NCI-H2227 treated with DMSO at 0.1 percent for 48 hours (cell line): ENCODE data around the gene SNAI3.
A peak's percentile ranks its signal among the peaks of the same experiment; 100 is the strongest.

Experiments used
- DNase-seq: peaks from one replicate; lab custom pipeline; 2025; lab: John Stamatoyannopoulos, UW

SNAI3 gene

DNA sequence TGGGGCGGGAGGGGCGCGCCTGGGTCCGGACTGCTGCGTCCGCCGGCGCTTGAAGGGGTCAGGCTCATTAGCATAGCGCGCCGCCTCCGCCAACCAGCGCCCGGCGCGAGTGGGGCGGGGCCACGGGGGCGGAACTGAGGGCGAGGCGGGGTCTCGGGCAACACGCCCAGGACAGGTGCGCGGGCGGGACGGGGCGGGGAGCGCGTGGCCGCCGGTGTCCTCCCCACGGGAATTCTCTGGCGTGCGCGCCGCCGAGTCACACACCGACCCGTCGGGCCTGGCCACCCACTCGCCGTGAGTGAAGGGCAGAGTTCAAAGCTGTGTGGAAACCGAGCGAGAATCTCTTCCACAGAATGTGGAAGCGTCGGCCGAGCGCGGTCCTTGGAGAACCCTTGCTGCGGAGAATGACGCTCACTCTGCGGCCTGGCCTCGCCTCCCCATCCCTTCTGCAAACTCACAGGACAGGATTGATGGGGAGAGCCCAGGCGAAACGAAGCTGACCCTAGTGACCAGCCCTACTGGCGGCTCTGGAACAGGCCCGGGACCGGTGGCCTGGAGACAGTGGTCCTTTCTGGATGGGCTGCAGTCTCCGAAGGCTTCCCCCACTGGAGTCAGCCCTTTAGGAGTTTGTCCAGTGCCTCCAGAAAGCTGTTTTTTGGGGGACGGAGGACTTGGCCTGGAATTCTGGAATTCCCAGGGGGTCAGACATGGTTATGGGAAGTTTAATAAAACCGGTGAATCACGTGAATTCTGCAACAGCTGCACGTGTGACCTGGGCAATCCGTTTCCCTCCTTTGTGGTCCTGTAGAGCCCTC, at the start of gene SNAI3:
SNAI3 (minus strand) TSS at position 69 of the 815 bp plus-strand sequence. CDS start 101 bp downstream, outside the sequence.
- DNase-seq = peak; percentile 65

DNA sequence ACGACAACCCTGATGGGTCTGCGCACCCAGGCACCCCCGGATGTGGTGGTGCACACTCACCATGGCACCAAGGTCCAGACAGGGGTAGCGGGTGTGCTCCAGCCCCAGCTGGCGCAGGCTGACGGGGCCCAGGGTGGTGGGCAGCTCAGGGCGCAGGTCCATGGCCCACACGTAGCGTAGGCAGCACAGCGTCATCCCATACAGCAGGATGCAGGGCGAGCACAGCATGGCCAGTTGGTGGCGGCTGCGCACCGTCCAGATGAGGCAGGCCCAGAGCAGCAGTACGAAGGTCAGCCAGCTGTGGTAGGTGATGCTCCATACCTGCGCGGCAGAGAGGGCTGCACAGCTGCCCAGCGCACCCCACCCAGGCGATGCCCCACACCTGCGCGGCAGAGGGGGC, 49.8 kb upstream of the SNAI3 start:
- no peak for DNase-seq

DNA sequence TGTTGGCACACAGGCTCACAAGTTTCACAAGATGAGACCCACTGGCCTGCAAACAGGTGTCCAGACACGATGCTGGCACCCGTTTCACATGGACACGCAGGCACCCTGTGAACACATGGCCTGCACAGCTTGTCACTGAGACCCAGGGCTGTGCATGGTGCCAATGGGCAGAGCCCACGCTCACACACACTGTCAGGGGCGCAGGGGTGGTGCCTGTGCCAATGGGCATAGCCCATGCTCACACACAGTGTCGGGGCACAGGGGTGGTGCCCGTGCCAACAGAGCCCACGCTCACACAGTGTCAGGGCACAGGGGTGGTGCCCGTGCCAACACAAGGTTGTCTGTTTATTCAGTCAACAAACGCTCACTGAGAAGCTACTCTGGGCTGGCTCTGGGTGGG, 49.3 kb upstream of the SNAI3 start:
- no peak for DNase-seq

DNA sequence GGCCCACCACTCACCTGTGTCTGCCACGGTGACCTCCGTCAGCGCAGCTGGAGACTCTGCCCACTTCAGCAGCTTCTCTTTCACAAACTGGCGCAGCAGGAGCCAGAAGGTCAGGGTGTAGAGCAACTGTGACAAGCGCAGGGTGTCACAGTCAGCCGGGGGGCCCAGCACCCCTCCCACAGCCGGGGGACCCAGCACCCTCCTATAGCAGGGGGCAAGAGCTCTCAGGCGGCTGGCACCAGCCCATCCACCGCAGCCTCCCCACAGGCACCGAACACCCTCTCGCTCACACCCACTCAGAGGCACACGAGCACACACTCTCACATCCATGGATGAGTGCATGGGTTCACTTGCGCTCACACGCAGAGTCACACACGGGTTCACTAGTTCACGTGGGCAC, 48.8 kb upstream of the SNAI3 start:
- DNase-seq = no peak

DNA sequence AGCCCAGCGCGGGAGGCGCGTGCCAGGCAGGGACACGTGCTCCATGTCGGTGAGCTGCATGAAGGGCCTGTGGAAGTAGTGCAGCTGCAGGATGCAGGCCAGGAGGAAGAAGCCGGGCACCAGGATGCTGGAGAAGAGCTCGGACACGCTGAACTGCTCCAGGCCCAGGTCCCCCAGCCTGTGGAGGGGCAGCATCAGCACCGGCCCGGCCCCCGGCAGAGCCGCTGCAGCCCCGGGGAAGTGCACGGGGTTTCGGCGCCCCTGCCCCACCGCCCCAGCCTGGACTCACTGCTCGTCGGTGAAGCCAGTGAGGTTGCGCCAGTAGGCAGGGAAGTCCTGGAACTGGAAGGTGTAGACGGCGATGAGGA, 48.0 kb upstream of the SNAI3 start:
- DNase-seq = no peak

DNA sequence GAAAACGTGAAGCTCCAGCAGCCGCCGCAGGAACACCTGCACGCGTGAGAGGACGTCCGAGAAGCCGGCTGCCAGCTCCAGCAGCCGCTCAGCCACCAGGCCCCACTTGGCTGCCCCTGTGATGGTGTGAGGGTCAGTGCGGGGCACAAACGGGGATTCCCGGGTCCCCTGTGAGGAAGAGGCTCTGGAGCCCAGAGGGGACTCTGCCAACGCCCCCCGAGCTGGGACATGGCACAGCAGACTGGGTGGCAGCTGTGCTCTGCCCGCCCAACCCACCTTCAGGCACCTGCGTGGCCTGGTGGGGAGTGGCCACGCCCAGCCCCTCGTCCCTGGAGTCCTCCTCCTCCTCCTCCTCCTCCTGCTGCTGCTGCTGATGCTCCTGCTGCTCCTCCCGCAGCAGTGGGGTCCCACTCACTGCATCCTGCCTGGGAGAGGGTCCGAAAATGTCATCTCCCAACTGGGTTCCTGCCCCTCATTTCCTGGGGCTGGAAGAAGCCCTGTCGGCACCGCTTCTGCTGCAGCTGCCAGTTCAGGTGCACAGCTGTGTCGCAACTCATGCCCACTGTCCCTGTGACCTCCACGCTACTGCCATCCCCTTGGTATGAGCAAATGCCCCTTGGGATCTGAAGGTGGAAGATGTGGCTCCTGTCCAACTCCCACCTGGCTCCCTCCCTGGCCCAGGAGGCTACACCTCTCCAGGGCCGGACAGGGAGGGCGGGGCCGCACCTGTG, 47.5 kb upstream of the SNAI3 start:
- DNase-seq = no peak

DNA sequence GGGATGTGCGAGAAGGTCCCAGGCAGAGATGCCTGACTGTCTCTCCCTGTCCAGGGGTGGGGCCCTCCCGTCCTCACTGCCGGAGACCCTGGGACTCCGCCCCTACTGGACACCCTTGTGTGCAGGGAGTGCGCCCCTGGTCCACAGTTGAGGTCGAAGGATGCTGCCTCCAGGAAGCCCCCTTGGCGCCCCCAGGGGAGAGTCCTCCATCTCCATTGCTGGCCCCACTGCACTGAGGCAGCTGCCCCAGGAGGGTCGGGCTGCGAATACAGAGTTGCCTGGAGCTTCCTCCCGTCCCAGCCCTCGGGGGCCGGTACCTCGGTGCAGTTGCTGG, 46.6 kb upstream of the SNAI3 start:
- DNase-seq = no peak

DNA sequence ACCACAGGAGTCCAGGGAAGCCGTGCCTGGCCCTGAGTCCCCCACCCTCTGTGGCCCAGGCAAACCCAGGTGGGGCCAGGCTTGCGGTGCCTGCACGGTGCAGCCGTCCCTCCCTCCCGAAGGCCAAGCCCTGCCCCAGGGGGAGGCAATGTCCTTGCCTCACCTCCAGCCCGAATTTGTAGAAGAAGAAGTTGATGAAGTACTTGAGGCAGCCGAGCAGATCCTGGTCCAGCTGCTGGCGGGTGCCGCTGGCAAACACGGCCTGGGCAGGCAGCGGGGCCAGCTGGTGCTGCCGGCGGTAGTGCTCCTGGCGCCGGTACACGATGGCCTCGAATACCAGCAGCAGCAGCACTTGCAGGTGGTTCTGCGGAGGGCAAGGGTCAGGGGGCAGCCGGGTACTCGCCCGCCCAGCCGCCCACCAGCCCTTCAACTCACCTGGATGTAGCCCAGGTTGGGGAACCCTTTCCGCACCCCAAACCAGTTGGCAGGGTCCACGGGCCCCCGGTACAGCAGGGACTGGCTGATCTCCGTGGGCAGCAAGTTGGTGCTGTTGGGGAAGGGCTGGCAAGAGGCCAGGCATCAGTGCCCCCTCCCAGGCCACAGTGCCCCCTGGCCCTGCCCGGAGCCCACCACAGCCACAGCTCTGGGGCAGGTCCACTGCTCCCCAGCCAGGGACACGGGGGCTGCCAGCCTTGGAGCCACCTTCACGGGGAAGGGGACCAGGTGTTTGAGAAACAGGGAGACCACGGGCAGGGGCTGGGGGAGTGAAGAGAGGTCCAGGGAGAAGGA, 46.1 kb upstream of the SNAI3 start:
- no peak for DNase-seq

DNA sequence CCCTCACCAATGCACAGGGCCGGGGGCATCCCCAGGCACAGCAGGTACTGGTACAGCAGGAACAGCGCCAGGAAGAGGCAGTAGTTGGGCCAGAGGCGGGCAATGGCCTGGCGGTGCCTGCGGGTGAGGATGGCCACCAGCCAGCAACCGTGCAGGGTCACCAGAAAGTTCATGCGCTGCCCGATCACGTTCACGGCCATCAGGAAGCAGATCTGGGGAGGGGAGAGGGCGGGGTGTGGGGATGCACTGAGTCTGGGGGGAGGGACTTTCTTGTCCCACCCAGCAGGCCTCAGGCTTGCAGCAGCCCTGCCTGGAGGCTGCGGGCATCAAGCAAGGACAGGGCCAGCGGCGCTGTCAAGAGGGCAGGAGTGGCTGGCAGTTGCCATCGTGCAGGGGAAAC, 45.4 kb upstream of the SNAI3 start:
- no peak for DNase-seq

DNA sequence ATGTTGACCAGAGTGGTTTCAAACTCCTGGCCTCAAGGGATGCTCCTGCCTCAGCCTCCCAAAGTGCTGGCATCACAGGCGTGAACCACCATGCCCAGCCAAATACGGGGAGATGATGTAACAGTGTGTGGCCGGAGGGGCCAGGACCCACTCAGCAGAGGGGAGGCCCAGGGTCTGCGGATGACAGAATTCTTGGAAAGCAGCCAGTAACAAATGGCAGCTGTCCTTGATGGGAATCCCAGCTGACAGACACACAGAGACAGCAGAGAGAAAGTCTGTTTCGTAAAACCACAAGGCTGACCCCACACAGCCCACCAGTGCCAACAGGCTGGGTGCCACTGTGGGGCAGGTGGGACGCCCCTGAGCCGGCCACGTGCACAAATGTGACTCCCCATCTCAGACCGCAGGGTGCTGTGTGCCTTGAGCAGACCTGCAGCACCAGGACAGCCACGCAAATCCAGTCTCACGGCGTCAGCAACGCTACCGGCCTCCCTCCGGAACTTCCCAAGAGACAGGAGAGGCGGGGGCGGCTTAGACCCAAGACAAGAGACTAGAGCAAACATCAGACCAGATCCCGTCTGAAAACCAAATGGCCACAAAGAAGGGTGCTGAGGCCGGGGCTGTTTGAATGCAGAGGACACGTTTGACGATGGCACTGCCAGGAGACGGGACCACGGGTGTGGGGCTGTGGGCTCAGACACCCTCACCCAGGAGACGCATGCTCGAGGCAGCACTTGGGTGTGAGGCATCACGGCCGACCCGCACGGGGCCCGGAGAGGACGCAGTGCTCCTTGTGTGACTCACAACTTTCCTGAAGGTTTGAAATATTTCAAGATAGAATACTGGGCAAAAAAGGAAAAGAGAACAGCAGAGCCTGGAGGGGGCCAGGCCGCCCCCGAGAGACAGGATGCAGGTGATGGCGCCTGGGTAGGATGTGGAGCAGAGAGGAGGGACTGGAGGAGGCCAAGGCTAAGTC, 44.6 kb upstream of the SNAI3 start:
- no peak for DNase-seq

DNA sequence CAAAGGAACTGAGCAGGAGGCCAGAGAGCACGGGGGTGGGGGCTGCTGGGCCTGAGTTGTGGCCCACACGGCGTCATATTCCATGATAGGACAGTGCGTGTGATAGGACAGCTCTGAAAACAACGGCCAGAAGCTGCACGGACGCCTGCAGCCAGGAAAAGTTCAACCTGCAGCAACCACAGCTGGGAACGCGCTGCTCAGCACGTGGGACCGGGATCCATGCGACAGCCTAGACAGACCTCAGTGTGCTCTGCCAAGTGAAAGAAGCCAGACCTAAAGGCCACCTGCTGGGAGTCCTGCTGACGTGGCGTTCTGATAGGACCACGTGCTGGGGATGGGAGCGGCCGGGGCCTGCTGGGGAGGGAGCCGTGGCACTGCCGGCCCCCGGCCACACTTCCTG, 41.6 kb upstream of the SNAI3 start:
- DNase-seq = no peak

DNA sequence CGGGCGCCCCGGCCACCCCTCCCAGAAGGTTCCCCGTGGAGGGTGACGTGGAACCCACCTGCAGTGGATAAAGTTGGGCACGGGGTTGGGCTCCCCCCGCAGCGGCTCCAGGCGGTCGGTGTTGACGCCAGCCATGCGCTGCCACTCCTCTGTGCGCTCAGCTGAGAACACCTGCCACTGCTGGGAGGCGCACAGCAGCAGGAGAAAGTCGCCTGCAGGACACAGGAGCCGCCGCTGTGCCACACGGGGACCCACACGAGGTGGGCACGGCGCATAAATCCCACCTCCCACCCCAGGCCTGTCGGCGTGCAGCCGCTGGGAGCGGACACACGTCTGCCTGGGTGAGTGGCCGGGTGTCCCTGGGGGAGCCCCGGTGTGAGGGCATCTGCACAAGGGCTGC, 40.7 kb upstream of the SNAI3 start:
- DNase-seq = no peak

DNA sequence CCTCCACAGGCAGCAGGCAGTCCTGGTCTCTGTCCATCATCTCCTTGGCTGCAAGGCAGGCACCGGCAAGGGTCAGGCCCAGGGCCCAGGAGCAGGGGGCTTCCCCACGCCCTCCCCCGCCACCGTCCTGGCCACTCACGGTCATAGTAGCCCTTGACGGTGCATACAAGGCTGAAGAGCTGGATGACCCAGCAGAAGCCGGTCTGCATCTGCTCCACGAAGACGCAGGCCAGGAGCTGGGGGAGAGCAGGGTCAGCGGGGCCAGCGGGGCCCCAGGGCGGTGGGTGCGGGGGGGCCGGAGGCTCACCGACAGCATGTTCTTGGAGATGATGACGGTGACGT, 40.1 kb upstream of the SNAI3 start:
- no peak for DNase-seq

DNA sequence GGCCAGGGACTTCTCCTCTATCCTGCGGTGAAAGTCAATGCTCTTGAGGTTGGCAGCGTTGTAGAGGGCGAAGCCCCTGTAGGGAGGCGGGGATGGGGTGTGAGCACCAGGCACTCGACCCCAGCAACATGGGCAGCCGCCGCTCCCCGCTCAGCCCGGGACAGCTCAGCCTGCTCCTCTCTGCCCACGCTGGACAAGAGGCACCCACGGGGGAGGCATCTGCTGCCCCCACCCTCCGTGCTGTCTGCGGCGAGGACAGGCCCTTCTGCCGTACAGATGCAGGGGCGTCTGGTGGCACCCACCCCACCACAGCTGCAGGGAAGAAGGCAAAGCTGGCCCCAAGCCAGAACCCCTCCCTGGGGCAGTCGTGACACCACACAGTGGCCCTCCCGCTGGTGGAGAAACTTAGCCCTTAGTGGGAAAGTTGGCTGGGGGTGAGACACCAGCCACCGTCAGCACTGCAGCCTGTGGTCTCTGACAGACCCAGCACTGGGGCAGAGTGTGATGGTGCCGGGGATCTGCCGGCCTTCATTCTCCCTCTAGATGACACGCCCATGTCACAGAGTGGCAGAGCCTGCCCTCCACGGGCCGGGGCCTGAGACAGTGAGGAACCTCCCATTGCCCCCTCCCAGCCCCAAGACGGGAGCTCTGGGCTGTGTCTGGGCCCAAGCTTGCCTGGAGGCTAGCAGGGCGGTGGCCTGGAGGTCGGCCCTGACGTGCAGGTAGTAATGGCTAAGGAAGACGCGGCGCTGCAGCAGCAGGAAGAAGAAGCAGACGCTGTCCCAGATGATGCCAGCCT, 39.5 kb upstream of the SNAI3 start:
- no peak for DNase-seq

DNA sequence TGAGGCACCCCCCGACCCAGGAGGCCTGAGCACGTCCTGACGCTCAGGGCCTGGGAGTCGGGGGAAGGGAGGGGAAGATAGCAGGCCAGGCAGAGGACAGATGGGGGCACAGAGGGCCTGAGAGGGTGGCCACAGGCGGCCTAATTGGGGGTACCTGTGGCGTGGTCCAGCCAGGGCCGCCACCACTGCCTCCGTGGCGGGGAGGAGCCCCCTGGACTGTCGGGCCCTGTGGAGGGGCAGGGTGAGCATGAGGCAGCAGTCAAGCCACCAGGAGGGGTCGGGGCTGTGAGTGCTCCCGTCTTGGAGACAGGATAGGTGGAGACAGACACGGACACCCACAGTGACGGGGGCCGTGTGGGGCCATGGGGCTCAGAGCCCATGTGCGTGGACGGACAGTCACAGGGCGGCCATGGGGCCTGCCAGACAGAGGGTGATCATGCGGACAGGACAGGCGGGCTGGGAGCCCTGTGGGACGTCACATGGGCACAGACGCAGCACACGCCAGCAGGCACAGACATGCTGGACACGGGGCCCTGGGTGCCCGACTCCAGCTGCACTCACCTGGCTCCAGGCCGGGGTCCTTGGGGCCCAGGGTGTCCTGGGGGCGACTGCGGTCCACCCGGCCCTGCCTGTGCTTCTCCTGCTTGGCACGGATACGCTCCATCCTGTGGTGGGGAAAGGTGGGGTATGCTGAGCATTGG, 38.7 kb upstream of the SNAI3 start:
- DNase-seq = no peak

DNA sequence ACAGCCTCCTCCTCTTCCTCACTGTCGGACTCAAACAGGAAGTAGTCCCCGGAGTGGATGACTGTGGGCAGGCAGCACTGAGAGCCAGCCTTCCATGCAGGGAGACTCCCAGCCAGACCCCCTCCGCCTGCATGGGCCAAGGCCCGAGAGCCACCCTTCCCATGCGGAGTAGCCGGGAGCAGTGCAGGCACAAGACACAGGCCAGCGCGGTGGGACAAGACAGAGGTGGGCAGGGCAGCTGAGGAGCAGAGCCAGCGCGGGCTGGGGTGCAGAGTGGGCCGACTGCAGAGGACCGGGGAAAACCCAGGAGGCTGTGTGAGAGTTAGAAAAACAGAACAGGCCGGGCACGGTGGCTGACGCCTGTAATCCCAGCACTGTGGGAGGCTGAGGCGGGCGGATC, 37.6 kb upstream of the SNAI3 start:
- DNase-seq = no peak

DNA sequence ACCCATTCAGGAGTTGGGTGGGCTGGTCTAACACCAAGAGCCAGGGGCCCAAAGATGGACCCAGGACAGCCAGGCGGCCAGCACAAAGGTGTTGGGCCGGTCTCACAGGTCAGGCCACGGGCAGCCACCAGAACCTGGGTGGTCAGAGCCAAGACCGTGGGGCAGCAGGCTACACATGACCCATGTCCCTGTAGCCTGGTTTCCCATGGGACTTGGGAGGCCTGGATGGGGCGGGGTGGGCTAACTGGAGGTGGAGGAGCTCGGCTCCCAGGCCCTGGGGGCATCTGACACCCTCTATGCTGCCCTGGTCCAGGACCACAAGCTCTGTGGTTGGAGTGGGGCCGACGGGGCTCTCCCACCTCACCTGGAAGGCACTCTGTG, 37.2 kb upstream of the SNAI3 start:
- no peak for DNase-seq

DNA sequence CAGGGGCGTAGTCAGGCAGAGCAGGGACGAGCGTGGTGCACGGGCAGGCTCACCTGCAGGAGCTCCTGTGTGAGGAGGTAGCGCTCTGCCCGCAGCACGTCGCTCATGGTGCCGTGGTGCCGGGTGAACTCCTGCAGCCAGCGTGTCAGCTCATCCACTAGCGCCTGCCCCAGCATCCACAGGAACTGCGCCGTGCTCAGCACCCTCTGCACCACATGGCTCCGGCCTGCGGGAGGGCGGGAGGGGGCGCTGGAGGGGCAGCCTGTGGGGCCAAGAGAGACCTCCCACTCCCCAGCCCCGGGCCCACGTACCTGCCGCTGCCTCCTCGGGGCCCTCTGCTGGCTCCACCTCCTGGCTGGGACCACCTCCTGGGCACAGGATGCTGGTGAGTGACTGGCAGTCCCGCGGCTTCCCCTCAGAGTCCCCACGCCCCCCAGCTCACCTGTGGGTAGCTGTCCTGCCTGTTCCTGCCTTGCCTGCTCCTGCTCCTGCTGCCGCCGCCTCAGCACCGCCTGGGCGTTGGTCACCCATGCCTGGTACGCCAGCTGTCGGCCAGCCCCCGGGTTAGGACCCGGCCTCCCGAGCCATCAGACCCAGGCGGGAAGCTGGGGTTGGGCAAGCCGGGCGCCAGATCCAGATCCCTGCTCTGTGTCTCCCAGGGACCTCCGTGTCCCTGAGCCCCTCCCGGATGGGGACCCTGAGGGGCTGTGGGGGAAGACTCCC, 36.6 kb upstream of the SNAI3 start:
- no peak for DNase-seq

DNA sequence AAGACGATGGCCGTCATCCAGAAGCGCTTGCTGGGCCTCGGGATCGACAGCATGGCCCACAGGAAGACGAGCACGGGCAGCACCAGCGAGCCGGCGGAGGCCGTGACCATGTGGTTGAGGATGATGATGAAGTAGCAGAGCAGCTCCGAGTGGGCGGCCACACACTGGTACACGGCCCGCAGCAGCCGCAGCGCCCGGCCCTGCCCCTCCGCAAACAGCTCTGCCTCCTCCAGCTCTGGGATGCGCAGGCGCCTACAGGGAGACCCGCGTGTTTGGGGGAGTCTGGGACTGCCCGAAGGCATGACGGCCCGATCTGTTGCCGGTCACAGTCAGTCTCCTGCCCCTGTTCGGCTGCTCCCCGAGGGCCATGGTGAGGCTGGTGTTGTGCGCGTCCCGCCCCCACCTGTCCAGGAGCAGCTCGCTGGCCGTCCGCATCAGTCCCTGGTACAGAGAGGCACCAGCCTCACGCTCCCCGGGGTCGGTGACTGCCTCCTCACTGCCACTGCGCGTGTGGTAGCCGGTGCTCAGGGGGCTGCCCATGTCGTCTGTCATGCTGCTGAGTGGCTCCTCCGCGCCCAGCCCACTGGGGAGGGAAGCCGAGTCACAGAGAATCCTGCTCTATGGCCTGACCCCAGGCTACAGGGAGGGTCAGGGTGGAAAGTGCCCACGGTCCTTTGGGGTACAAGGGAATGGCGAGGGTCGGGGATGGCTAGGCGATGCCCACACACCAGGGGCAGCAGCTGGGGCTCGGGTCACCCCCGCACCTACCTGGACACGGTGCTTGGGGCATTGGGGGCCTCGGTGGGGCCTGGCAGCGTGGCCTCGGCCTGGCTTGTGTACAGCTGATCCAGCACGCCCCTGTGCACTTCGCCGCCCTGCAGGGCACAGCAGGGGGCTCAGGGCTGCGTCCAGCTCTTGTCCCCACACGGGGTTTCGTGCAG, 35.8 kb upstream of the SNAI3 start:
- no peak for DNase-seq
